Fibroblast of the aortic adventitia (primary cell): Measurements from ENCODE around the gene EZH1. TPM values are rescaled to one million over a fixed set of nuclear protein-coding genes. Genes with fewer than 3 reads are reported as not detected.

ENCODE experiments used
- DNase-seq: peaks from one replicate; pipeline ENCODE4 v3.0.0-alpha.2; 2010; ENCODE audit warnings: low read depth
- H3K4me3 ChIP-seq: 2 replicates; pipeline ENCODE4 v1.5.1; 2011; ENCODE audit warnings: low read depth, mild to moderate bottlenecking, control low read depth, low read length, moderate library complexity
- total RNA-seq: library from RNA; depleted of rRNA; stranded (reverse); fragments of >200 nt; gene quantifications from 2 replicates; pipeline ENCODE4 v1.2.3, GENCODE V29; 2012; ENCODE audit warnings: low replicate concordance
- TF ChIP-seq, protein P1 (sequence below): IDR thresholded peaks from 2 replicates; pipeline ENCODE4 v1.5.1; 2011; ENCODE audit warnings: mild to moderate bottlenecking, low read length, control low read depth, inconsistent platforms; ENCODE audit not compliant: insufficient read depth

EZH1 gene
- total RNA-seq, 1 donor = 31.4 TPM

DNA sequence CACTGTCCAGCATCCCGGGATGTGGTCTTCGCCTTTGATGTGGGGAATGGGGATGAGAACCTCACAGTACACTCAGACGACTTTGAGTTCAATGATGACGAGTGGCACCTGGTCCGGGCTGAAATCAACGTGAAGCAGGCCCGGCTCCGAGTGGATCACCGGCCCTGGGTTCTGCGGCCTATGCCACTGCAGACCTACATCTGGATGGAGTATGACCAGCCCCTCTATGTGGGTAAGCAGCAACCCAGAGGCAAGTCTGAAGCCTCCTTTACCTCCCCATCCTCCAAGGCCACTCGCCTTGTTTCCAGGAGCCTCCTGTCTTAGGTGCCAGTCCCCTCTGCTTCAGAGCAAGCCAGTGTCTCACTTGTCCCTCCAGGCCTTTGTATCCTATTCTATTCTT lies 52.4 kb downstream of the EZH1 start:
- no peak overlapping the region for H3K4me3 ChIP-seq
- TF ChIP-seq, protein P1, sequence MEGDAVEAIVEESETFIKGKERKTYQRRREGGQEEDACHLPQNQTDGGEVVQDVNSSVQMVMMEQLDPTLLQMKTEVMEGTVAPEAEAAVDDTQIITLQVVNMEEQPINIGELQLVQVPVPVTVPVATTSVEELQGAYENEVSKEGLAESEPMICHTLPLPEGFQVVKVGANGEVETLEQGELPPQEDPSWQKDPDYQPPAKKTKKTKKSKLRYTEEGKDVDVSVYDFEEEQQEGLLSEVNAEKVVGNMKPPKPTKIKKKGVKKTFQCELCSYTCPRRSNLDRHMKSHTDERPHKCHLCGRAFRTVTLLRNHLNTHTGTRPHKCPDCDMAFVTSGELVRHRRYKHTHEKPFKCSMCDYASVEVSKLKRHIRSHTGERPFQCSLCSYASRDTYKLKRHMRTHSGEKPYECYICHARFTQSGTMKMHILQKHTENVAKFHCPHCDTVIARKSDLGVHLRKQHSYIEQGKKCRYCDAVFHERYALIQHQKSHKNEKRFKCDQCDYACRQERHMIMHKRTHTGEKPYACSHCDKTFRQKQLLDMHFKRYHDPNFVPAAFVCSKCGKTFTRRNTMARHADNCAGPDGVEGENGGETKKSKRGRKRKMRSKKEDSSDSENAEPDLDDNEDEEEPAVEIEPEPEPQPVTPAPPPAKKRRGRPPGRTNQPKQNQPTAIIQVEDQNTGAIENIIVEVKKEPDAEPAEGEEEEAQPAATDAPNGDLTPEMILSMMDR = no peak
- no peak for DNase-seq

- no peak for DNase-seq
- TF ChIP-seq, protein P1 = no peak
- H3K4me3 ChIP-seq = no peak overlapping the region
Observed at GRCh38 chr17:42691021-42691545, 53.8 kb downstream of the EZH1 start.

GRCh38 chr17:42690596-42690995 lies 54.2 kb downstream of the EZH1 start:
- TF ChIP-seq, protein P1 = no peak
- no peak for DNase-seq
- H3K4me3 ChIP-seq = no peak overlapping the region

DNA sequence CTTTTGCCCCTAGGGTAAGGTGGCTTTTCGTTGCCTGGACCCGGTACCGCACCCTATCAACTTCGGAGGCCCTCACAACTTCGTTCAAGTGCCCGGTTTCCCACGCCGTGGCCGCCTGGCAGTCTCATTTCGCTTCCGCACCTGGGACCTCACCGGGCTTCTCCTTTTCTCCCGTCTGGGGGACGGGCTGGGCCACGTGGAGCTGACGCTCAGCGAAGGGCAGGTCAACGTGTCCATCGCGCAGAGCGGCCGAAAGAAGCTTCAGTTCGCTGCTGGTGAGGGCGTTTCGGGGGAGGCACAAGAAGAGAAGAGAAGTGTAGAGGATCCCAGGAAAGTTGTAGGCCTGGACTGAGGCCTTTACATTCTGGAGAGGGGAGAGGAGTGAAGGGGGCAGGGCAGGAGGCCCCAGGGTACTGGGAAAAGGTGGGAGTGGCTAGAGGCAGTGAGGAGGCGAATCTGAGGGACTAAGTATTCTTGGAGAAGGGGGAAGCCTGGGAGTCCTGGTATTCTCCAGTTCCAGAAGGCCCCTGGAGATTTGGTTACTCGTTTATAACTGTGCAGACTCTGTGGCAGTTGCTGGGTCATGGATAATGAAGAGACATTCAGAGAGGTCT lies 57.0 kb downstream of the EZH1 start:
- TF ChIP-seq, protein P1 = no peak
- H3K4me3 ChIP-seq = no peak overlapping the region
- DNase-seq = no peak

DNA sequence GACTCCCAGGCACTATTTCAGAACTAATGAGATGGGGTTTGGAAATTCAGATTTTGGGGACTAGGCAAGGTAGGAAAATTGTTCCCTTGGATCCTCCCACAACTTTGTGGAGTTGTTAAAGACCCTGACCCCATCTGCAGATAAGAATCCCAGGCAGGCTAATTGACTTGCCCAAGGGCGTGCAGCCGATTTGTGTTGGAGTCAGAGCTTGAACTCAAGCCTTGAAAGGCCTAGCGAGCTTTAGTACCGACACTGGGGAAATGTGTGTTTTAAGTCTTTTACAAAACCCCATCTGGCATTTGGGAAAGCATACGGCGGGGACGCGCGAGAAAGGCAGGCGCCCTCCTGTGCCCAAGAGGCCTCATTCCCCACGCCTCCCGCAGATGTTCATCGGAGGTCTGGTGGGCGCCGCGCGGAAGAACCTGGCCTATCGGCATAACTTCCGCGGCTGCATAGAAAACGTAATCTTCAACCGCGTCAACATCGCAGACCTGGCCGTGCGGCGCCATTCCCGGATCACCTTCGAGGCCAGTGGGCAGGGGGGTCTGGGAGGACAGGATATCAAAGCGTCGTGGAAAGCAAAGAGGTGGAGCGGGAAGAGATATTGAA lies 58.2 kb downstream of the EZH1 start:
- no peak for DNase-seq
- TF ChIP-seq, protein P1 = no peak

DNA sequence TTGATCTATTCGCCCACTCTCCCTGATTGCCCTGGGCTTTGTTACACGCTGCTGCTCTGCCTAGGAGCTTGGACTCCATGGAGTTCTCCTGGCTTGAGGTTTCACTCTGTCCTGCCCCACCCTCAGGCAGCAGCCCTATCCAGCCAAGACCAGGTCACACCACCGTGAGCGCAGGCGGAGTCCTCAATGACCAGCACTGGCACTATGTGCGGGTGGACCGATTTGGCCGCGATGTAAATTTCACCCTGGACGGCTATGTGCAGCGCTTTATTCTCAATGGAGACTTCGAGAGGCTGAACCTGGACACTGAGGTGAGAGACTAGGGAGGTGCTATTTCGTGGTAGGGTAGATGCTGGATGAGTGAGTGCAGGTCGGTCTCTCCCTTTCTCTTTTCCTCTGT lies 59.0 kb downstream of the EZH1 start:
- DNase-seq = no peak

More for the DNA sequence above, 58.2 kb downstream of the EZH1 start:
- no peak overlapping the region for H3K4me3 ChIP-seq

More for the DNA sequence above, 59.0 kb downstream of the EZH1 start:
- H3K4me3 ChIP-seq = no peak overlapping the region
- TF ChIP-seq, protein P1 = no peak
